ENCODE measurements around the gene UNC45B.

DNA sequence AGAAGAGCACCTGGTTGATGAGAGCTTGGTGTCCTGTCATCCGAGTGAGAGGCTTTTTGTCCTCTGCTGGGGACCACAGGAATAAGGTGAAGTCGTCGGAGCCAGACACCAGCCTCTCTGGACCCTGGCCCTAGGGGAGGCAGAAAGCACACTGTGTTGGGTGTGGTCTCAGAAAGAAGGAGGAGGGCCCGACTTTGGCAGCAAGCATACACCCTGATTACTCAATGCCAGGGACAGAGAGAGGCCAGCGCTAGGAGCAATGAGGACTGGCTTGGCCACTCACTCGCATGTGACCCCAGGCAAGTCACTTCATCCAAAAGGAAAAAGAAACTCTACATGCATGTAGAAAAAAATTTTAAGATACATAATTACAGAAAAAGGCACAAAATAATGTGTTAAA lies 12.3 kb upstream of the UNC45B start:
- TF ChIP-seq, protein P1, sequence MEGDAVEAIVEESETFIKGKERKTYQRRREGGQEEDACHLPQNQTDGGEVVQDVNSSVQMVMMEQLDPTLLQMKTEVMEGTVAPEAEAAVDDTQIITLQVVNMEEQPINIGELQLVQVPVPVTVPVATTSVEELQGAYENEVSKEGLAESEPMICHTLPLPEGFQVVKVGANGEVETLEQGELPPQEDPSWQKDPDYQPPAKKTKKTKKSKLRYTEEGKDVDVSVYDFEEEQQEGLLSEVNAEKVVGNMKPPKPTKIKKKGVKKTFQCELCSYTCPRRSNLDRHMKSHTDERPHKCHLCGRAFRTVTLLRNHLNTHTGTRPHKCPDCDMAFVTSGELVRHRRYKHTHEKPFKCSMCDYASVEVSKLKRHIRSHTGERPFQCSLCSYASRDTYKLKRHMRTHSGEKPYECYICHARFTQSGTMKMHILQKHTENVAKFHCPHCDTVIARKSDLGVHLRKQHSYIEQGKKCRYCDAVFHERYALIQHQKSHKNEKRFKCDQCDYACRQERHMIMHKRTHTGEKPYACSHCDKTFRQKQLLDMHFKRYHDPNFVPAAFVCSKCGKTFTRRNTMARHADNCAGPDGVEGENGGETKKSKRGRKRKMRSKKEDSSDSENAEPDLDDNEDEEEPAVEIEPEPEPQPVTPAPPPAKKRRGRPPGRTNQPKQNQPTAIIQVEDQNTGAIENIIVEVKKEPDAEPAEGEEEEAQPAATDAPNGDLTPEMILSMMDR (IDR thresholded peaks at IDR 0.05; ENCODE audit: low read depth, low read length, poor library complexity, severe bottlenecking): no peak
- no peak for TF ChIP-seq EZH2phosphoT487 (IDR thresholded peaks at IDR 0.05; ENCODE audit: borderline replicate concordance, low read length)

All from DOHH2 (cell line).